Measurements from ENCODE around the gene UQCRHL.

DNA sequence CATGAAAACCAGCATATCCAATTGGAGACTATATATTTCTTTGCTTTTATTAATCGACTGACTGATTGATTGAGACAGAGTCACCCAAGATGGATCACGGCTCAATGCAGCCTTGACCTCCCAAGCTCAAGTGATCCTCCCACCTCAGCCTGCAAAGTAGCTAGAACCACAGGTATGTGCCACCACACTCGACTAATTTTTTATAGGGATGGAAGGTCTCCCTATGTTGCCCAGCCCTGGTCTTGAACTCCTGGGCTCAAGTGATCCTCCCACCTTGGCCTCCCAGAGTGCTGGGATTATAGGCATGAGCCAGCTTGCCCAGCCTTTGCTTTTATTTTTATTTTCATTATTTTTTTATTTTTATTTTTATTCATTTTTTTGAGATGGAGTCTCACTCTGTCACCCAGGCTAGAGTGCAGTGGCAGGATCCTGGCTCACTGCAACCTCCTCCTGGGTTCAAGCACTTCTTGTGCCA lies 45.4 kb upstream of the UQCRHL start:
- TF ChIP-seq, protein P1, sequence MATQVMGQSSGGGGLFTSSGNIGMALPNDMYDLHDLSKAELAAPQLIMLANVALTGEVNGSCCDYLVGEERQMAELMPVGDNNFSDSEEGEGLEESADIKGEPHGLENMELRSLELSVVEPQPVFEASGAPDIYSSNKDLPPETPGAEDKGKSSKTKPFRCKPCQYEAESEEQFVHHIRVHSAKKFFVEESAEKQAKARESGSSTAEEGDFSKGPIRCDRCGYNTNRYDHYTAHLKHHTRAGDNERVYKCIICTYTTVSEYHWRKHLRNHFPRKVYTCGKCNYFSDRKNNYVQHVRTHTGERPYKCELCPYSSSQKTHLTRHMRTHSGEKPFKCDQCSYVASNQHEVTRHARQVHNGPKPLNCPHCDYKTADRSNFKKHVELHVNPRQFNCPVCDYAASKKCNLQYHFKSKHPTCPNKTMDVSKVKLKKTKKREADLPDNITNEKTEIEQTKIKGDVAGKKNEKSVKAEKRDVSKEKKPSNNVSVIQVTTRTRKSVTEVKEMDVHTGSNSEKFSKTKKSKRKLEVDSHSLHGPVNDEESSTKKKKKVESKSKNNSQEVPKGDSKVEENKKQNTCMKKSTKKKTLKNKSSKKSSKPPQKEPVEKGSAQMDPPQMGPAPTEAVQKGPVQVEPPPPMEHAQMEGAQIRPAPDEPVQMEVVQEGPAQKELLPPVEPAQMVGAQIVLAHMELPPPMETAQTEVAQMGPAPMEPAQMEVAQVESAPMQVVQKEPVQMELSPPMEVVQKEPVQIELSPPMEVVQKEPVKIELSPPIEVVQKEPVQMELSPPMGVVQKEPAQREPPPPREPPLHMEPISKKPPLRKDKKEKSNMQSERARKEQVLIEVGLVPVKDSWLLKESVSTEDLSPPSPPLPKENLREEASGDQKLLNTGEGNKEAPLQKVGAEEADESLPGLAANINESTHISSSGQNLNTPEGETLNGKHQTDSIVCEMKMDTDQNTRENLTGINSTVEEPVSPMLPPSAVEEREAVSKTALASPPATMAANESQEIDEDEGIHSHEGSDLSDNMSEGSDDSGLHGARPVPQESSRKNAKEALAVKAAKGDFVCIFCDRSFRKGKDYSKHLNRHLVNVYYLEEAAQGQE (IDR thresholded peaks at IDR 0.05), result no peak
- TF ChIP-seq RFX5 (IDR thresholded peaks at IDR 0.05) (no peak), KDM5A (IDR thresholded peaks at IDR 0.05) (no peak), HDAC2 (IDR thresholded peaks at IDR 0.05) (no peak), POLR2A (IDR thresholded peaks at IDR 0.05; ENCODE audit: low read length) (no peak)
- TF ChIP-seq, protein P2, sequence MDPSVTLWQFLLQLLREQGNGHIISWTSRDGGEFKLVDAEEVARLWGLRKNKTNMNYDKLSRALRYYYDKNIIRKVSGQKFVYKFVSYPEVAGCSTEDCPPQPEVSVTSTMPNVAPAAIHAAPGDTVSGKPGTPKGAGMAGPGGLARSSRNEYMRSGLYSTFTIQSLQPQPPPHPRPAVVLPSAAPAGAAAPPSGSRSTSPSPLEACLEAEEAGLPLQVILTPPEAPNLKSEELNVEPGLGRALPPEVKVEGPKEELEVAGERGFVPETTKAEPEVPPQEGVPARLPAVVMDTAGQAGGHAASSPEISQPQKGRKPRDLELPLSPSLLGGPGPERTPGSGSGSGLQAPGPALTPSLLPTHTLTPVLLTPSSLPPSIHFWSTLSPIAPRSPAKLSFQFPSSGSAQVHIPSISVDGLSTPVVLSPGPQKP (IDR thresholded peaks at IDR 0.05; ENCODE audit: low read depth, low read length), result no peak

Measured in A549 (cell line).